G401.6 (cell line): ENCODE data around the gene MAST1.
"Not testable (repeated sequence)": the region's sequence is repeated elsewhere in the genome, so short reads cannot be mapped to it uniquely, and the experiment has no call there.

ENCODE experiments used
- FAIRE-seq: peaks from 2 replicates; lab custom pipeline; 2012; peaks lifted over from hg19 to GRCh38; lab: Jason Lieb, UNC

The MAST1 gene

GRCh38 chr19:12801466-12802266, 36.6 kb upstream of the MAST1 start, which contains the start of the genes PRDX2 and THSD8:
Gene PRDX2 (minus strand): TSS chr19:12801800. CDS start chr19:12801261, 539 bp downstream.
Gene THSD8 (plus strand): TSS chr19:12802069. CDS start chr19:12802072, 3 bp downstream.
- FAIRE-seq: no peak

- no peak for FAIRE-seq
These were observed 35.8 kb upstream of the MAST1 start for GRCh38 chr19:12802267-12803106.

GRCh38 chr19:12804051-12804450, 34.3 kb upstream of the MAST1 start:
- FAIRE-seq: no peak

- FAIRE-seq: peak; percentile 11
These were observed 31.9 kb upstream of the MAST1 start, which contains the start of gene RNASEH2A for GRCh38 chr19:12806242-12807081. Gene RNASEH2A (plus strand): TSS chr19:12806584. CDS start chr19:12806674, 90 bp downstream.

- FAIRE-seq: no peak
These were observed 23.2 kb upstream of the MAST1 start for GRCh38 chr19:12815088-12815487.

GRCh38 chr19:12817188-12817587, 21.1 kb upstream of the MAST1 start:
- FAIRE-seq: not testable (repeated sequence)

GRCh38 chr19:12817810-12818209, 20.5 kb upstream of the MAST1 start:
- FAIRE-seq: not testable (repeated sequence)

GRCh38 chr19:12821761-12822160, 16.6 kb upstream of the MAST1 start:
- no peak for FAIRE-seq

- no peak for FAIRE-seq
These were observed 12.8 kb upstream of the MAST1 start for GRCh38 chr19:12825254-12826131.

GRCh38 chr19:12828494-12828893, 9.8 kb upstream of the MAST1 start:
- FAIRE-seq: no peak

- FAIRE-seq: no peak
These were observed 4.9 kb upstream of the MAST1 start for GRCh38 chr19:12833418-12833737.

- no peak for FAIRE-seq
These were observed 4.4 kb upstream of the MAST1 start for GRCh38 chr19:12833738-12834565.

- no peak for FAIRE-seq
These were observed 3.8 kb upstream of the MAST1 start, which contains the start of gene RTBDN for GRCh38 chr19:12834566-12834943. Gene RTBDN (minus strand): TSS chr19:12834579. CDS start chr19:12829979, 4,600 bp downstream.

- FAIRE-seq: no peak
These were observed 3.1 kb upstream of the MAST1 start for GRCh38 chr19:12834976-12835757.

- FAIRE-seq: no peak
These were observed 1.8 kb upstream of the MAST1 start for GRCh38 chr19:12836529-12836863.

GRCh38 chr19:12837225-12837624, 1.1 kb upstream of the MAST1 start:
- no peak for FAIRE-seq

- FAIRE-seq: no peak
These were observed 806 bp downstream of the MAST1 start for GRCh38 chr19:12838886-12839756.
